CD4-positive, CD25-positive, alpha-beta regulatory T cell (primary cell): ENCODE data around the gene EDEM3. TPM values are rescaled to one million over a fixed set of nuclear protein-coding genes. Genes with fewer than 3 reads are reported as not detected.

Experiments
- ATAC-seq, 2 donors: fragments of 150-1000 bp; cut with Tn5 transposase; one replicate each; pipeline ENCODE4 v1.10.0; 2021; ENCODE audit warnings: low read depth in 2 of 2, moderate number of reproducible peaks in 2 of 2, moderate library complexity in 1 of 2
- DNase-seq, 3 donors: peaks; one replicate each; pipeline versions ENCODE4 v3.0.0 to v3.0.0-alpha.2; 2012 to 2022; ENCODE audit warnings: mixed read lengths in 1 of 3
- H3K27ac ChIP-seq: one replicate; pipeline ENCODE4 v1.7.0; 2013; ENCODE audit warnings: mild to moderate bottlenecking, low read length; ENCODE audit not compliant: insufficient read depth, poor library complexity, severe bottlenecking
- H3K27me3 ChIP-seq: one replicate; pipeline ENCODE4 v1.7.0; 2013; ENCODE audit warnings: low read length; ENCODE audit not compliant: control insufficient read depth, insufficient read depth
- H3K36me3 ChIP-seq: one replicate; pipeline ENCODE4 v1.7.0; 2013; ENCODE audit warnings: mild to moderate bottlenecking, low read length, moderate library complexity; ENCODE audit not compliant: control insufficient read depth, insufficient read depth
- H3K4me1 ChIP-seq: 2 replicates; pipeline ENCODE4 v1.7.0; 2013; ENCODE audit warnings: mild to moderate bottlenecking, low read length; ENCODE audit not compliant: insufficient read depth, control insufficient read depth, poor library complexity, severe bottlenecking
- H3K4me3 ChIP-seq: one replicate; pipeline ENCODE4 v1.7.0; 2013; ENCODE audit warnings: low read depth, mild to moderate bottlenecking, low read length, moderate library complexity
- H3K9me3 ChIP-seq, 2 experiments: 1 replicate in 1 of 2; 2 replicates in 1 of 2; pipeline ENCODE4 v1.7.0; 2013; ENCODE audit warnings: low read length in 2 of 2, mild to moderate bottlenecking in 1 of 2, moderate library complexity in 1 of 2; ENCODE audit not compliant: control insufficient read depth in 2 of 2
- H3K27ac Mint-ChIP-seq, 3 donors: one replicate each; pipeline ENCODE4 v1.8.0; 2020 to 2022; ENCODE audit warnings: mild to moderate bottlenecking in 3 of 3, mixed read lengths in 3 of 3, moderate library complexity in 2 of 3
- H3K27me3 Mint-ChIP-seq: one replicate; pipeline ENCODE4 v1.8.0; 2022; ENCODE audit warnings: mild to moderate bottlenecking, mixed read lengths
- H3K36me3 Mint-ChIP-seq: one replicate; pipeline ENCODE4 v1.8.0; 2020; ENCODE audit warnings: mixed read lengths
- H3K4me1 Mint-ChIP-seq, 4 donors: one replicate each; pipeline ENCODE4 v1.8.0; 2020 to 2022; ENCODE audit warnings: mixed read lengths in 4 of 4, mild to moderate bottlenecking in 1 of 4
- H3K4me3 Mint-ChIP-seq, 4 donors: one replicate each; pipeline ENCODE4 v1.8.0; 2020 to 2022; ENCODE audit warnings: mild to moderate bottlenecking in 4 of 4, mixed read lengths in 4 of 4, moderate library complexity in 3 of 4
- H3K9me3 Mint-ChIP-seq, 7 donors: one replicate each; pipeline ENCODE4 v1.8.0; 2020 to 2022; ENCODE audit warnings: mixed read lengths in 7 of 7, mild to moderate bottlenecking in 3 of 7, moderate library complexity in 2 of 7
- polyA plus RNA-seq, 4 donors: library from polyadenylated mRNA; unstranded; fragments of 300-500 nt; fragmentation: Illumina TruSeq; gene quantifications; one replicate each; pipeline ENCODE4 v1.2.3, GENCODE V29; 2021
- total RNA-seq: library from RNA; stranded (reverse); gene quantifications from one replicate; pipeline ENCODE4 v1.2.3, GENCODE V29; 2022

EDEM3 gene
- total and polyA plus RNA-seq, 5 donors from 2014 or later, result 11.0 to 38.5 (median 16.7) TPM

DNA sequence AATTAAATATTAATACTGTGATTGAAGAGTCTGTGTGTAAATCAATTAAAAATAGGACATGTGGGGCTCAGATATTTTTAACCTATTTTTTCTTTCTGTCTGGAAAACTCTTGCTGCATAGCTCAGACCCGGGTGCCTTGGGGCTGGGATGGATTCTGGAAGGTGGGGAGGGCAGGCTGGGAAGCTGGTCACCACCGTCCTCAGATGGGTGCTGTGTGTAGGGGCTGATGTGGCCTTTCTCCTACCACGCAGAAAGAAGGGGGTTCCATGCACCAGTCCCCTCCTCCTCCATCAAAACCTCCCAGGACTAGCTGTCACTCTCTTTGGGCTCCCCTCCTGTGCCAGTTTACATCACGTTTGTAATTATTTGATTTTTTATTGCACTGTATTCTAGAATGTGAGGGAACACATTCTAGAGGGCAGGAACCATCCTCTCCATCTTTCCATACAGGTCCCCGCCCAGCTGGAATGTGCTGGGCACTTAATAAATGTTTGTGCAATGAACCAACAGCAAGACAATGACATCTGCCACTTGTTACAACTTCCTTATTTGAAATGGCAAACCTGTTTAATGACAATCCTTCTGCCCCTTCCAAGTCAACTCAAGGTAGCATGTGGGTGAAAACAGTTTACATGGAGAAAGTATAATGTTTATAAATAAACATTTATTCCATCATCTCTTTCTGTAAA, 104.3 kb downstream of the EDEM3 start:
- Mint-ChIP-seq H3K4me3 (no peak overlapping the region), H3K4me1 (peaks cover 0 to 2% (median 0%) of the 10 kb centered on the region in 4 donors), H3K27ac (no peak overlapping the region), H3K36me3 (peaks cover 3% of the 10 kb centered on the region), H3K9me3 (peaks cover 0 to 11% (median 1%) of the 10 kb centered on the region in 7 donors), H3K27me3 (peaks cover 21% of the 10 kb centered on the region)
- Histone ChIP-seq H3K4me1 (no peaks in the 10 kb centered on the region), H3K4me3 (no peak overlapping the region), H3K36me3 (no peaks in the 10 kb centered on the region), H3K27me3 (peaks cover 5% of the 10 kb centered on the region), H3K27ac (no peak overlapping the region), H3K9me3 (no peaks in the 10 kb centered on the region)
- no peak for DNase-seq
- no peak for ATAC-seq

- H3K4me1 Mint-ChIP-seq, result peaks cover 0 to 2% (median 0%) of the 10 kb centered on the region in 4 donors
- H3K9me3 Mint-ChIP-seq, result peaks cover 0 to 11% (median 1%) of the 10 kb centered on the region in 7 donors
- Histone ChIP-seq H3K27ac (no peak overlapping the region), H3K4me3 (no peak overlapping the region), H3K9me3 (no peaks in the 10 kb centered on the region), H3K27me3 (peaks cover 3% of the 10 kb centered on the region), H3K36me3 (no peaks in the 10 kb centered on the region), H3K4me1 (no peaks in the 10 kb centered on the region)
- H3K4me3 Mint-ChIP-seq, result no peak overlapping the region
- no peak for ATAC-seq
- H3K27me3 Mint-ChIP-seq, result peaks cover 21% of the 10 kb centered on the region
- no peak for DNase-seq
- peaks cover 3% of the 10 kb centered on the region for H3K36me3 Mint-ChIP-seq
- H3K27ac Mint-ChIP-seq, result no peak overlapping the region
Observed at GRCh38 chr1:184649451-184649888, 105.2 kb downstream of the EDEM3 start.

DNA sequence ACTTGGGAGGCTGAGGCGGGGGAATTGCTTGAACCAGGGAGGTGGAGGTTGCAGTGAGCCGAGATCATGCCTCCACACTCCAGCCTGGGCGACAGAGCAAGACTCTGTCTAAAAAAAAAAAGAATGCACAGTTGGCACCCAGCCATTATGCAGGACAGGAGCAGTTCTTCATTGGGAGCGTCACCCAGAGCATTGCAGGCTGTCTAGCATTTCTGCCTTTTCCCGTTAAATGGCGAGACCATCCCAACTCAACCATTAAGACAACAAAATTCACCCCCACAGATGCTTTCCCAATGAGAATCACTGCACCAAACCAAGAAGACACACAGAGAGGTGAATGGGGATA, 105.8 kb downstream of the EDEM3 start:
- no peak for ATAC-seq
- Histone ChIP-seq H3K4me1 (no peaks in the 10 kb centered on the region), H3K9me3 (no peaks in the 10 kb centered on the region), H3K36me3 (no peaks in the 10 kb centered on the region), H3K27ac (no peak overlapping the region), H3K27me3 (peaks cover 4% of the 10 kb centered on the region), H3K4me3 (no peak overlapping the region)
- Mint-ChIP-seq H3K27ac (no peak overlapping the region), H3K4me3 (no peak overlapping the region), H3K27me3 (peaks cover 16% of the 10 kb centered on the region), H3K36me3 (peaks cover 3% of the 10 kb centered on the region), H3K4me1 (peaks cover 0 to 2% (median 0%) of the 10 kb centered on the region in 4 donors), H3K9me3 (peaks cover 0 to 11% (median 1%) of the 10 kb centered on the region in 7 donors)
- no peak for DNase-seq

- Histone ChIP-seq H3K4me1 (no peaks in the 10 kb centered on the region), H3K36me3 (no peaks in the 10 kb centered on the region), H3K4me3 (no peak overlapping the region), H3K9me3 (no peaks in the 10 kb centered on the region), H3K27me3 (peaks cover 4% of the 10 kb centered on the region), H3K27ac (no peak overlapping the region)
- Mint-ChIP-seq H3K4me3 (no peak overlapping the region), H3K4me1 (peaks cover 0 to 2% (median 0%) of the 10 kb centered on the region in 4 donors), H3K36me3 (peaks cover 3% of the 10 kb centered on the region), H3K27me3 (peaks cover 16% of the 10 kb centered on the region), H3K9me3 (peaks cover 0 to 11% (median 1%) of the 10 kb centered on the region in 7 donors), H3K27ac (no peak overlapping the region)
- ATAC-seq (no peak), DNase-seq (no peak)
Observed at GRCh38 chr1:184648160-184648855, 106.3 kb downstream of the EDEM3 start.

GRCh38 chr1:184647471-184647870, 107.2 kb downstream of the EDEM3 start:
- H3K27ac Mint-ChIP-seq, result no peak overlapping the region

GRCh38 chr1:184646824-184647223, 107.8 kb downstream of the EDEM3 start:
- no peak for ATAC-seq
- Mint-ChIP-seq H3K9me3 (peaks cover 0 to 6% (median 1%) of the 10 kb centered on the region in 7 donors), H3K4me1 (peaks cover 0 to 2% (median 0%) of the 10 kb centered on the region in 4 donors), H3K4me3 (no peak overlapping the region), H3K27ac (no peak overlapping the region), H3K27me3 (peaks cover 17% of the 10 kb centered on the region), H3K36me3 (no peaks in the 10 kb centered on the region)
- Histone ChIP-seq H3K4me1 (no peaks in the 10 kb centered on the region), H3K27me3 (peaks cover 8% of the 10 kb centered on the region), H3K9me3 (no peaks in the 10 kb centered on the region), H3K36me3 (no peaks in the 10 kb centered on the region), H3K4me3 (no peak overlapping the region), H3K27ac (no peak overlapping the region)
- no peak for DNase-seq

More at GRCh38 chr1:184647471-184647870, 107.2 kb downstream of the EDEM3 start:
- Mint-ChIP-seq H3K4me1 (peaks cover 0 to 2% (median 0%) of the 10 kb centered on the region in 4 donors), H3K36me3 (no peaks in the 10 kb centered on the region), H3K27me3 (peaks cover 18% of the 10 kb centered on the region), H3K4me3 (no peak overlapping the region), H3K9me3 (peaks cover 0 to 7% (median 1%) of the 10 kb centered on the region in 7 donors)
- DNase-seq (no peak), ATAC-seq (no peak)
- Histone ChIP-seq H3K36me3 (no peaks in the 10 kb centered on the region), H3K27ac (no peak overlapping the region), H3K9me3 (no peaks in the 10 kb centered on the region), H3K27me3 (peaks cover 4% of the 10 kb centered on the region), H3K4me3 (no peak overlapping the region), H3K4me1 (no peaks in the 10 kb centered on the region)

DNA sequence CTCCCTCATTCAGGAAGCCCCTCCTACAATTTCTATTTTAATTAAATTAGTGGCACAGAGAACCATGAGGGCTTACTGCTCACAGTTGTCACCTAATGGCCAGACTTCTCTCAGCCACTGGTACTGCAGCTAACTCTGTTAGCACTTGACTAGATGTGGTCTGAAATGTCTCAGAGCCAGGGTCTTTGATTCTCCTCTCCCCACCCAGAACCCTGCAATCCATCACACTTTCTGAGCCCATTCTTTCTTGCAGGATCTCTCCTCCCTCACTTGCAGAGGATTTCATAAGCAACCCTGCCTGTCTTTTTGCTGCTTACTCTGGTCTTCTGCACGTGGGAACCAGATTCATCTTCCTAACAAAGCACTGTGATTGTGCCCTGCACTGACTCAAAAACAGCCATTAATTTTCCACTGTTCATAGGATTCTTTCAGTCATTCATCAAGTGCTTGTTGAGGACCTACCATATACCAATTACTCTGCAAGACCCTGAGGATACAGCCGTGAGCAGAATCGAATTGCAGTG, 108.4 kb downstream of the EDEM3 start:
- H3K4me3 Mint-ChIP-seq, result no peak overlapping the region

More for the DNA sequence above, 108.4 kb downstream of the EDEM3 start:
- no peak for ATAC-seq
- DNase-seq, result no peak
- no peak overlapping the region for H3K27ac Mint-ChIP-seq
- no peak overlapping the region for H3K4me3 ChIP-seq
- no peaks in the 10 kb centered on the region for H3K36me3 ChIP-seq
- peaks cover 6% of the 10 kb centered on the region for H3K27me3 ChIP-seq
- H3K27me3 Mint-ChIP-seq, result peaks cover 11% of the 10 kb centered on the region
- peaks cover 0 to 2% (median 0%) of the 10 kb centered on the region in 4 donors for H3K4me1 Mint-ChIP-seq
- H3K9me3 ChIP-seq, result no peaks in the 10 kb centered on the region
- no peaks in the 10 kb centered on the region for H3K36me3 Mint-ChIP-seq
- no peak overlapping the region for H3K27ac ChIP-seq
- H3K4me1 ChIP-seq, result no peaks in the 10 kb centered on the region
- H3K9me3 Mint-ChIP-seq, result peaks cover 0 to 5% (median 0%) of the 10 kb centered on the region in 7 donors
